Testis (tissue), 3 donors: ENCODE measurements around the gene LMAN2L. TPM values are rescaled to one million over a fixed set of nuclear protein-coding genes. Genes with fewer than 3 reads are reported as not detected.

ENCODE experiments used
- DNase-seq: peaks from one replicate; pipeline ENCODE4 v3.0.0-alpha.2; 2019
- H3K27ac ChIP-seq, 2 donors: fragments of 200-600 bp; sonication (generic); one replicate each; pipeline ENCODE4 v1.5.1; 2019
- H3K27me3 ChIP-seq: fragments of 200-600 bp; sonication (generic); one replicate; pipeline ENCODE4 v1.5.1; 2019
- H3K36me3 ChIP-seq: fragments of 200-600 bp; sonication (generic); one replicate; pipeline ENCODE4 v1.5.1; 2017; ENCODE audit warnings: low read depth; ENCODE audit errors: missing control alignments
- H3K4me1 ChIP-seq: fragments of 200-600 bp; sonication (generic); one replicate; pipeline ENCODE4 v1.5.1; 2019
- H3K4me3 ChIP-seq, 2 donors: fragments of 200-600 bp; sonication (generic); one replicate each; pipeline ENCODE4 v1.5.1; 2017 to 2019
- H3K9me3 ChIP-seq: fragments of 200-600 bp; sonication (generic); one replicate; pipeline ENCODE4 v1.5.1; 2017
- CTCF ChIP-seq, 3 experiments: fragments of 450-650 bp in 2 of 3; fragments of 200-600 bp in 1 of 3; sonication (generic) in 1 of 3; IDR thresholded peaks; one replicate each; pipeline ENCODE4 v1.5.1; 2016 to 2019; ENCODE audit warnings: antibody characterized with exemption in 3 of 3, mild to moderate bottlenecking in 2 of 3, moderate library complexity in 1 of 3
- POLR2A ChIP-seq: fragments of 450-650 bp; IDR thresholded peaks from one replicate; pipeline ENCODE4 v1.6.1; 2017; ENCODE audit warnings: antibody characterized with exemption, mild to moderate bottlenecking, moderate library complexity
- WGBS, 2 donors: methylation state at CpG; one replicate each; pipeline ENCODE4 v1.1.5; 2018; 5-methylcytosine and 5-hydroxymethylcytosine counted together
- intact Hi-C: fragments of 100-400 bp; cut with DNase I; formaldehyde crosslinking; loops from one replicate; pipeline ENCODE4 v1.15.1; 2023; ENCODE audit warnings: low total_unique reads
- polyA plus RNA-seq: library from polyadenylated mRNA; stranded (reverse); fragments of 350-450 nt; fragmentation: Illumina TruSeq; extraction: RNeasy Lipid Tissue Mini Kit (QIAGEN cat#74804); gene quantifications from one replicate; pipeline ENCODE4 v1.2.3, GENCODE V29; 2014; ENCODE audit warnings: low read depth, low replicate concordance; ENCODE audit not compliant: insufficient read depth
- total RNA-seq, 2 donors: library from RNA; depleted of rRNA; stranded (reverse); fragments of >200 nt; gene quantifications; one replicate each; pipeline ENCODE4 v1.2.3, GENCODE V29; 2016

The LMAN2L gene
- total and polyA plus RNA-seq, 3 donors from 2014 or later: 24.2 to 25.2 (median 24.5) TPM

DNA sequence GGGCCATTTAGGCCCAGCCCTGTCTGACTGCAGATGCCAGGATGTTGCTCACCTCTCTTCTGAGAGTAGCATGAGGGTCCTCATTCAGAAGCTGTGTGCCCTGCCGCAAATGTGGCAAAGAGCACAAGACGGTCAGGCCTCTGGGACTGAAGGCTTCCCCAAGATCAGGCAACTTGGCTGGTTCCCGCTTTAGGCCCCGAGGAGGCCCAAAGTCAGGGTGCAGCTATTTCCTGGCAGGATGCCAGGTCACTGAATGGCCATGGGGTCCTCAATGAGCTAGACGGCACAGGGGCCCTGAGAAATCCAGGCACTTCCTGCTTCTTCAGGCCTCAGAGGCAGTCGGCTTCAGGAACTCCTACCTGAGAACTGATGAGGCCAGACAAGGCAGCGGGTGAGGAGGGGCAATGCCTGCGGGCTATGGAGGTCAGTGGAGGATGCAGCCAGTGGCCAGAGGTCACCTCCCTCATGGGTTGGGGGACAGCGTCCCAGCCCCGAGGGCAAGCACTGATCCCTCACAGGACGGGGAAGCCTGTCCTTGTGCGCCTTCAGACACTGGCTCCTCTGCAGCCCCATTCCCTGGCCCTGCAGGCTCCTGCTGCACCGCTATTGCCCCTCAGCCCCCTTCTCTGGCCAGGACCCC lies 44.9 kb downstream of the LMAN2L start:
- no peaks in the 10 kb centered on the region for H3K4me1 ChIP-seq
- WGBS, 2 donors: 85 to 100% methylated on average over 1 to 13 of the region's 13 CpGs

DNA sequence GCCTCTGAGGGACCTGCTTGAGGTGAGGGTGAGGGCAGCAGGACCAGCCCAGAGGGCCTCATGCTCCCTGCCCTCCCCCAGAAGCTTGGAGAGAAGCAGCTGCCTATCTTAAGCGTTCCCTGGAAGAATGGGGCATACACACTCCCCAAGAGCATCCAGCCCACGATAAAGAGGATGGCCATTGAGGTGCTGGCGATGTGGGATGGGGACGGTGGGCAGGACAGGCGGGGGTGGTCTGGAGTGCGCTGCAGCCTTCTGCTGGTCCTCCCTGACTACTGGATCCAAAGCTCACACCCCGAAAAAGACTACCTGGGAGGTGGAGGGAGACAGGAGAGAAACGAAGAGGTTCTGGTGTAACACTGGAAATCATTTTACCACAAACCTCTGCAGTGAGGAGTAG lies 45.6 kb downstream of the LMAN2L start:
- DNase-seq: no peak
- intact Hi-C loops: no loop called here
- Histone ChIP-seq H3K9me3 (no peaks in the 10 kb centered on the region), H3K4me1 (no peaks in the 10 kb centered on the region), H3K27me3 (no peaks in the 10 kb centered on the region), H3K27ac (no peak overlapping the region), H3K36me3 (no peaks in the 10 kb centered on the region), H3K4me3 (no peak overlapping the region)
- WGBS, 2 donors: 87 to 88% methylated on average over 5 to 8 of the region's 8 CpGs
- TF ChIP-seq CTCF (IDR thresholded peaks at IDR 0.05) (no peak), POLR2A (no peak)

More for the DNA sequence above, 44.9 kb downstream of the LMAN2L start:
- H3K27ac ChIP-seq: no peak overlapping the region
- TF ChIP-seq CTCF (IDR thresholded peaks at IDR 0.05): no peak
- TF ChIP-seq POLR2A: no peak
- H3K4me3 ChIP-seq: no peak overlapping the region
- no peak for DNase-seq
- no peaks in the 10 kb centered on the region for H3K27me3 ChIP-seq
- intact Hi-C loops: no loop called here
- no peaks in the 10 kb centered on the region for H3K9me3 ChIP-seq
- H3K36me3 ChIP-seq: no peaks in the 10 kb centered on the region

- H3K27me3 ChIP-seq: no peaks in the 10 kb centered on the region
- H3K9me3 ChIP-seq: no peaks in the 10 kb centered on the region
- H3K4me1 ChIP-seq: no peaks in the 10 kb centered on the region
- DNase-seq: no peak
- TF ChIP-seq CTCF (IDR thresholded peaks at IDR 0.05): no peak
- H3K27ac ChIP-seq: no peak overlapping the region
- intact Hi-C loops: no loop called here
- no peak overlapping the region for H3K4me3 ChIP-seq
- WGBS, 2 donors: 89 to 91% methylated on average over 13 to 14 of the region's 14 CpGs
- no peaks in the 10 kb centered on the region for H3K36me3 ChIP-seq
These were observed 46.3 kb downstream of the LMAN2L start for GRCh38 chr2:96693286-96694200.

- Histone ChIP-seq H3K36me3 (no peaks in the 10 kb centered on the region), H3K9me3 (no peaks in the 10 kb centered on the region), H3K27me3 (no peaks in the 10 kb centered on the region), H3K4me3 (no peak overlapping the region), H3K4me1 (no peaks in the 10 kb centered on the region), H3K27ac (no peak overlapping the region)
- intact Hi-C loops: no loop called here
- TF ChIP-seq POLR2A: no peak
- no peak for TF ChIP-seq CTCF (IDR thresholded peaks at IDR 0.05)
- WGBS, 2 donors: 93 to 94% methylated on average over 11 to 14 of the region's 14 CpGs
- DNase-seq: no peak
These were observed 47.5 kb downstream of the LMAN2L start for GRCh38 chr2:96692094-96692971.
